HG03060 (cell line): ENCODE results near the gene DNAAF2.
"Not testable (repeated sequence)": the region's sequence is repeated elsewhere in the genome, so short reads cannot be mapped to it uniquely, and the experiment has no call there.

Experiments used
- ATAC-seq: cut with Tn5 transposase; IDR thresholded peaks from one replicate; pipeline ENCODE4 v1.9.1; 2021; ENCODE audit warnings: low read depth, moderate number of reproducible peaks; ENCODE audit not compliant: unreplicated experiment

The DNAAF2 gene

DNA sequence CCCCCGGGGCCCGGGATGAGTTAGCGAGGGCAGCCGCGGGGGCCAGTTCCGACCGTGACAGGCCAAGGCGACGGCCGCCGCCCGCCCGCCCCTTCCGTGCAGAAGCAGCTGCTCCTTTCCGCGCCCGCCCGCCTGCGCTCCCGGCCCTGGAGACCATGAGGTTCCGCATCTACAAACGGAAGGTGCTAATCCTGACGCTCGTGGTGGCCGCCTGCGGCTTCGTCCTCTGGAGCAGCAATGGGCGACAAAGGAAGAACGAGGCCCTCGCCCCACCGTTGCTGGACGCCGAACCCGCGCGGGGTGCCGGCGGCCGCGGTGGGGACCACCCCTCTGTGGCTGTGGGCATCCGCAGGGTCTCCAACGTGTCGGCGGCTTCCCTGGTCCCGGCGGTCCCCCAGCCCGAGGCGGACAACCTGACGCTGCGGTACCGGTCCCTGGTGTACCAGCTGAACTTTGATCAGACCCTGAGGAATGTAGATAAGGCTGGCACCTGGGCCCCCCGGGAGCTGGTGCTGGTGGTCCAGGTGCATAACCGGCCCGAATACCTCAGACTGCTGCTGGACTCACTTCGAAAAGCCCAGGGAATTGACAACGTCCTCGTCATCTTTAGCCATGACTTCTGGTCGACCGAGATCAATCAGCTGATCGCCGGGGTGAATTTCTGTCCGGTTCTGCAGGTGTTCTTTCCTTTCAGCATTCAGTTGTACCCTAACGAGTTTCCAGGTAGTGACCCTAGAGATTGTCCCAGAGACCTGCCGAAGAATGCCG, 13.7 kb downstream of the DNAAF2 start:
- ATAC-seq = no peak

DNA sequence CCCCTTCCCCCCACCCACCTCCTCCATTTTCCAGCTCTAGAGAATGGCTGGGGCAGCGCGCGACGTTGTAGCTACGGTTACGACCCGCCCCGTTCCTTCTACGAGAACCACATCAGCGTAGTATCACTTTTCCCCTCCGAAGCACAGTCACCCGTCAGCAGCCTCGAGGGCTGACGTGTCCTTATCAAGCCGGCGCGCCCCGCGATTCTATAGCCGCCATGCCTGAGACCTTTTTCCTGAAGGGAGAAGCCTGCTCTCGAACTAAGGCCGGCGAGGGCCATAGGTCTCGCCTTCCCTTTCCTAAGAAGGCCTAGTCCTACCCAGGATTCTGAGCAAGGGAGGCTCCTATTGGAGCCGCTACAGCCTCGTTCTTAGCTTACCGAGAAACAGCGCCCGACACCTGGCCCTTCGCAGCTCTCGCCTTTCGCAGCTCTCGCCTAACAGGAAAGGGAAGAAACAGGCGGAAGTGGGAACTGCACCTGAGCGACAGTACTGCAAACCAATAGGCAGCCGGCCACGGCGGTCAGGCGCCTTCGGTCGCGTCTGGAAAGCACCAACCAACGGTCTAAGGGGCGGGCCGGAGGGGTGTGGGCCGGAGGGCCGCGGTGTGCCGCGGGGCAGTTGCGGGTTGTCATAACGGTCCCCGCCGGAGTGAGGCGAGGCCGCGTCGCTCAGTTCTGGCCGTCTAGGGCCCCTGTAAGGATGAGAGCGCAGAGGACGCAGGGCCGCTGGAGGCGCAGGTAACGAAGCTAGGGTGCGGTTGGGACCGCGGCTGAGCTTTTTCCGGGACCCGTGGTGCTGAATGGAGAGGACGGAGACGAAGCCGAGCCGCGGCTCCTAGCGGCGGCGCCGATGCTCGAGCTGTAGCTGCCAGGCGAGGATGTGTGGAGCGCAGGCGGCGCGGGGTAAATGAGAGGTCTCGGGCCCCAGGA, 14.6 kb downstream of the DNAAF2 start, which contains the start of the genes MGAT2 and RPL36AL:
Gene MGAT2 (plus strand): TSS at position 618 of the 932 bp plus-strand sequence. CDS start 470 bp downstream, outside the sequence.
Gene RPL36AL (minus strand): TSS at position 445 of the 932 bp plus-strand sequence. CDS start 1,522 bp downstream, outside the sequence.
- peak; percentile 71 for ATAC-seq

GRCh38 chr14:49619730-49620129, 15.3 kb downstream of the DNAAF2 start:
- no peak for ATAC-seq

DNA sequence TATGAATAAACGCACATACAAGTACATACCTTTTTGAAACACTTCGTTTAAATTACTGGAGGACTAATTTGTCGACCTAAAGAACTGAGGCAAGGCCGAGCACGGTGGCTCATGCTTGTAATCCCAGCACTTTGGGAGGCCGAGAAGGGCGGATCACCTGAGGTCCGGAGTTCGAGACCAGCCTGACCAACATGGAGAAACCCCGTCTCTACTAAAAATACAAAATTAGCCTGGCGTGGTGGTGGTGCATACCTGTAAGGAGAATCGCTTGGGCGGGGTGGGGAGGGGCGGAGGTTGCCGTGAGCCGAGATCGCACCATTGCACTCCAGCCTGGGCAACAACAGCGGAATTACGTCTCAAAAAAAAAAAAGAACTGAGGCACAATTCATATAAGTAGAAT, 15.8 kb downstream of the DNAAF2 start:
- not testable (repeated sequence) for ATAC-seq

DNA sequence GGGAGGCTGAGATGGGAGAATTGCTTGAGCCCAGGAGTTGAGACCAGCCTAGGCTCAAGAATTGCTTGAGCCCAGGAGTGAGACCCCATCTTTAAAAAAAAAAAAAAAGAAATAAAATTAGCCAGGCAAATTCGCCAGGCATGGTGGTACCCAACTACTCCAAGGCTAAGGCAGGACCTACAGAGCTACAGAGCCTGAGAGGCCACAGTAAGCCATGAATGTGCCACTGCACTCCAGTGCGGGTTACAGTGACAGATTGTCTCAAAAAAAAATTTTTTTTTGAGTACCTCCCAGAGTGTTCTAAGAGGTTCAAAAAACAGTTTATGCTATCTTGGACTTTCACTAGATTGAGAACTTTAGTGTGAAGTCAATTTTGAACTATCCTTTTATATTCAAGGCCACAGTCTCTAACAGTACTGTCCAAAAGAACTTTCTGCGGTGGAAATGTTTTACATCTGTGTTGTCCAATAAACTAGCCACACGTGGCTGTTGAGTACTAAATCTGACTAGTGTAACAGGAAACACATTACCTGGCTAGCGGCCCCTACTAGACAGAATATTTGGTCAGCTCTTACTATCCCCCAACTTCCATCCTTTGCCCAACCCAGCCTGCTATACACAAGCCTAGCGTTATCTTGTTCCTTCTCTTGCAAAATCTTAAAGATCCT, 17.1 kb downstream of the DNAAF2 start:
- no peak for ATAC-seq

- no peak for ATAC-seq
Measured at GRCh38 chr14:49615776-49616175, 19.3 kb downstream of the DNAAF2 start.

DNA sequence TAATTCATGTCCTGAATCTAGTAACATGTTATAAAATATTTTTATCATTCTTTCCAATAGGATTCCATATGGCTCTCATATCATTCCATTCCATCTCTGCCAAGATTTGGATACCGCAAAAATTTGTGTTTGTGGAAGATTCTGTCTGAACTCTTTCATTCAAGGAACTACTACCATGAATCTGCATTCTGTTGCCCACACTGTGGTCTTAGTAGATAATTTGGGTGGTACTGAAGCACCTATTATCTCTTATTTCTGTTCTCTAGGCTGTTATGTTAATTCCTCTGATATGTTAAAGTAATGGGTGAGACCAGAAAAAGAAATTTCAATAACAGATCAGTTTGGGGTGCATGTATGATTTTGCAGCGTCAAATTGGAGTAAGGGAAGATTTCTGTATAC, 20.8 kb downstream of the DNAAF2 start:
- no peak for ATAC-seq

DNA sequence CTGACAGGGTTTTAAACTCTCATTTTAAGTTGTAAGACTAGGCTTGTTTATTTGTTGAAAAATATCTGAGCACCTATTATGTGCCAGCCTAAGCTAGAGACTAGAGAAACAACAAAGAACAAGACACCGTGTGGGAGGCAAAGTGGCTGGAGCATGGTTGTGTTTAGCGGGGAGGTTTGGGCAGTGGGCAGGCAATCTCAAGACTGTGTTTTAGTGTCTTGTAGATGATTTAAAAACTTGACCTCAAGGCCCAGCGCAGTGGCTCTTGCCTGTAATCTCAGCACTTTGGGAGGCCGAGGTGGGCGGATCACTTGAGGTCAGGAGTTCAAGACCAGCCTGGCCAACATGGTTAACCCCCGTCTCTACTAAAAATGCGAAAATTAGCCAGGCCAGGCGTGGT, 22.4 kb downstream of the DNAAF2 start:
- no peak for ATAC-seq

GRCh38 chr14:49612251-49612650, 22.8 kb downstream of the DNAAF2 start:
- no peak for ATAC-seq

- ATAC-seq = no peak
Measured at GRCh38 chr14:49607583-49607982, 27.5 kb downstream of the DNAAF2 start.

GRCh38 chr14:49598485-49599300, 36.4 kb downstream of the DNAAF2 start, which contains the start of gene LRR1:
Gene LRR1, plus strand, starts transcription at chr14:49598940. Its CDS starts 81 bp downstream, at chr14:49599021.
- no peak for ATAC-seq

DNA sequence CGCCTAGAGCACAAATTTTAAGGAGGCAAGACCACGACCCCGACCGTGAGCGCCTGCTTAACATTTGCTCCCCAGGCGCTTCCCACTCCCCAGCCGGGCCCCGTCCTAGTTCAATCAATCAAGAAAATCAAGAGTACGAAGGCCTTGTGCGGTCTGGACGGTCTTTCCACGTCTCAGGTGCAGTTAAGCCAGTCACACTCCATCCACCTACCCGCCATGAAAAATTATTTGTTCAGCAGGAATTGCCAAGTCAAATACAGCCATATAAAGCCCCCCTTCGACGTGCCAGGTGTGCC, 36.9 kb downstream of the DNAAF2 start:
- no peak for ATAC-seq

GRCh38 chr14:49594347-49595091, 40.5 kb downstream of the DNAAF2 start:
- ATAC-seq = no peak

DNA sequence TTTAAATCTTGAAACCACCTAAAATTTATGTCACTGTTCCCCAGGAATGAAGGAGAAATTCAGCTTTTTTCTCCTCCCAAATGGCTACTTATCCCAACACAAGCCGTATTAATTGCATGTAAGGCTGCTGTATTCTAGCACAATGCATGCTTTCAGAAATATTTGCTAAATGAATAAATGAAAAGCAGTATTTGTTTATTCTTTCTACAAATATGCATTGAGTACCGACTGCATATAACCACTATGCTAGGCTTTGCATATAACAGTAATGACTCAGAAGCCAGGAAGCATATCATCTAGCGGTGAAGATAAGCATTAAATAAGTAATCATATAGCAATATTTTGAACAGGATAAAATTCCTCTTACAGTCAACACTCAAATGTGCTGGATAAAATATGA, 42.0 kb downstream of the DNAAF2 start:
- no peak for ATAC-seq

DNA sequence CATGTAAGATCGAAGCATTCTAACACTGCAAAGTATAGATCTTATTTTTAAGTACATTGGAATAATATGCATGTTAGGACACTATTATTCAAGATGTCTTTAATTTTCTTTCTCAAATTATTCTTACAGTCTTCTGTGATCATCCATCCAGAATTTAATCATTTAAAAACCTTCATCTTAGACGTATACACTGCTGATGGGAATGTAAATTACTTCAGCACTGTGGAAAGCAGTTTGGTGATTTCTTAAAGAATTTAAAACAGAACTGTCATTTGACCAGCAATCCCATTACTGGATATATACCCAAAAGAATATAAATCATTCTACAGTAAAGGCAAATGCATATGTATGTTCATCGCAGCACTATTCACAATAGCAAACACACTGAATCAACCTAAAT, 45.7 kb downstream of the DNAAF2 start:
- ATAC-seq = no peak

- peak; percentile 35 for ATAC-seq
Measured at GRCh38 chr14:49586673-49587460, 48.2 kb downstream of the DNAAF2 start.

DNA sequence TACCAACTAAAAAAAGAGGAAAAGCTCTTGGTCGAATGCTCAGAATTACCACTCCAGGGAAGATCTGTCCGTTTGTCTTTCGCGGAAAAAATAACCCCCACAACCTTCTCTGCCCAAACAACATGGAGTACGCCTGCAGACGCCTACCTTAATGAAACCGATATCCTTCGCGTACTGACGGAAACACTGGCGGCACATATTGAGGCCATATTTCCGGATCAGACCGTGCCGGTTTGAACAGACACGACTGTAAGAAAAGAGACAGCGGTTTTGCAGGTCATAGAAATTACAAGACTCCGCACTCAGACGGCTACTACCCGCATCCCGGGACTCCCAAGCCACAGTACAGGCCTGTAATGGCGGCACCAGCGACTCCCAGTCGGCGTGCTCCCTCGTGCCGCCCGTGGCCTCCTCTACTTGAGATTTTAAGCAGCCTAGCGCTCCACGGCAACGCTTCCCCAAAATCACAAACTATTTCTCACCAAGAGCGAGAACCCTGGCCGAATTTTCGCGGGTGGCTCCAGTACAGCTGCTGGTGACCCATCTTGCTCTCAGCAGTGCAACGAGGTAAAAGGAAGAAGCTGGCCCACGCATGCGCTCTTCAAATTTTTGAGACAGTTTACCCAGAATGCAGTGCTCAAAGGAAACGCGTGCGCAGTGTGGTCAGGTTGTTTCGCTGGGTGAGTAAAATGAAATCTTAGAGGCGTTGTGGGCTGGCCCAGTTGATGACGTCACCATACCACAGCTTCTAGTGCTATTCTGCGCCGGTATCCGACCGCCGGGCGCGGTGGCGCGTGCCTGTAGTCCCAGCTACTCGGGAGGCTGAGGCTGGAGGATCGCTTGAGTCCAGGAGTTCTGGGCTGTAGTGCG, 49.0 kb downstream of the DNAAF2 start, which contains the start of gene RPS29:
Gene RPS29 (minus strand): TSS at position 578 of the 870 bp plus-strand sequence. CDS start 34 bp downstream, at position 544.
- ATAC-seq = peak; percentile 88
